ENCODE data around the gene APOC1.
A peak's percentile ranks its signal among the peaks of the same experiment; 100 is the strongest.
"Not testable (repeated sequence)": the region's sequence is repeated elsewhere in the genome, so short reads cannot be mapped to it uniquely, and the experiment has no call there.

Gene APOC1

DNA sequence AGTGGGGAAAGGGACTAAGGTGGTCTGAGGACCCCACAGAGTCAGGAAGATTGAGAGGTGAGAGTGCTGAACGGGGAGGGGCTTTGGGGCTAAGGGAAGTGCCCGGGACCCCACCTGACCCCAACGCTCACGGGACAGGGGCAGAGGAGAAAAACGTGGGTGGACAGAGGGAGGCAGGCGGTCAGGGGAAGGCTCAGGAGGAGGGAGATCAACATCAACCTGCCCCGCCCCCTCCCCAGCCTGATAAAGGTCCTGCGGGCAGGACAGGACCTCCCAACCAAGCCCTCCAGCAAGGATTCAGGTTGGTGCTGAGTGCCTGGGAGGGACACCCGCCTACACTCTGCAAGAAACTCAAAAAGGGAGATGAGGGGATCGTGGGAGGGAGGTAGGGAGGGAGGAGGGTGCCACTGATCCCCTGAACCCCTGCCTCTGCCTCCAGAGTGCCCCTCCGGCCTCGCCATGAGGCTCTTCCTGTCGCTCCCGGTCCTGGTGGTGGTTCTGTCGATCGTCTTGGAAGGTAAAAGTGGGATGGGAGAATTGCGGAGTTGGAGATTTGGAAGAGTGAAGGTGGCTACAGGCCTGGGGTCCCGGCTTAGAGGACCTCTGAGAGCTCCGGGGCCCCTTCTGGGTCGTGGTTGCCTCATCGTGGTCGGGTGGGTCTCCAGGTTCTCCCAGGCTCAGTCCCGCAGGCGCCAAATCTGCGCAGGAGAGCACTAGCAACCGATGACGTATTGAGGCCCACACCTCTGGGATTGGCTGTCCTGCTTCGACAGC, at the start of gene APOC1:
Gene APOC1 (plus strand): TSS at position 176 of the 774 bp plus-strand sequence. CDS start 284 bp downstream, at position 460.
- peak; percentile 68 for DNase-seq

DNA sequence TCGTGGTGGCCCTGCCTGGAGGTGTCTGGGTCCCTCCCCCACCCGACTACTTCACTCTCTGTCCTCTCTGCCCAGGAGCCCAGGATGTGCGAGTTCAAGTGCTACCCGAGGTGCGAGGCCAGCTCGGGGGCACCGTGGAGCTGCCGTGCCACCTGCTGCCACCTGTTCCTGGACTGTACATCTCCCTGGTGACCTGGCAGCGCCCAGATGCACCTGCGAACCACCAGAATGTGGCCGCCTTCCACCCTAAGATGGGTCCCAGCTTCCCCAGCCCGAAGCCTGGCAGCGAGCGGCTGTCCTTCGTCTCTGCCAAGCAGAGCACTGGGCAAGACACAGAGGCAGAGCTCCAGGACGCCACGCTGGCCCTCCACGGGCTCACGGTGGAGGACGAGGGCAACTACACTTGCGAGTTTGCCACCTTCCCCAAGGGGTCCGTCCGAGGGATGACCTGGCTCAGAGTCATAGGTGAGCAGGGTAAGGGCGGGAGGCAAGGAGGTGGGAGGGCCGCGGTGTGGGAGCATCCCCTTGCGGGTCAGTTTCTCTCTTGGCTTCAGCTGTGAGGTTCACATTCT, 49.1 kb upstream of the APOC1 start:
- no peak for DNase-seq

DNA sequence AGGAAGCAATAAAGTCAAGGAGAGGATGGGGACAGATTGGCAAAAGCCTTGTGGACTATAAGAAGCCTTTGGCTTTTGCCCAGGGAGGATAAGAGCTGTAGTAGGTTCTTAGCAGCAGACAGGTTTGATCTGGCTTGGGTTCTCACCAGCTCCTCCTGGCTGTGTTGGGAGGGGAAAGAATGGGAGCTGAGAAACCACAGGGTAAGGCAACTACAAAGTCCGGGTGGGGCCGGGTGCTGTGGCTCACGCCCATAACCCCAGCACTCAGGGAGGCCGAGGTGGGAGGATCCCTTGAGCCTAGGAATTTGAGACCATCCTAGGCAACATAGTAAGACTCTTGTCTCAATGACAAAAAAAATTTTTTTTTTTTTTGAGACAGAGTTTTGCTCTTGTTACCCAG, 47.7 kb upstream of the APOC1 start:
- DNase-seq = no peak

DNA sequence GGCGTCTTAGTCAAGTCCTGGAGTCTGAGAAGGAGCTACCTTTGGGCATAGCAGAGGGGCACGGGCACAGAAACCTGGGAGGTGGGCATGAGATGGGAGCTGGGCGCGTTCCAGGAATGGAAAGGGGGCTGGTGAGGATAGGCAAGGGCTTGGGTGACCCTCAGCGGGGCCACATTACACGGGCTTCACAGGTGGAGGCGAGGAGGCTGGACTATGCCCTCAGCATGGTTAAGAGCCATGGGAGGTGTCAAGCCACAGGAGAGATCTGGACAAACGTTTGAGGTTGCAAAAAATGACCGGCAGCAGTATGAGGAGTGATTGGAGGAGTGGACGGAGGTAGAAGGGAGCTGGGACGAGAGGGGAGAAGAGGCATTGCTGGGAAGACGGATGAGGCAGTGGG, 46.8 kb upstream of the APOC1 start:
- no peak for DNase-seq

DNA sequence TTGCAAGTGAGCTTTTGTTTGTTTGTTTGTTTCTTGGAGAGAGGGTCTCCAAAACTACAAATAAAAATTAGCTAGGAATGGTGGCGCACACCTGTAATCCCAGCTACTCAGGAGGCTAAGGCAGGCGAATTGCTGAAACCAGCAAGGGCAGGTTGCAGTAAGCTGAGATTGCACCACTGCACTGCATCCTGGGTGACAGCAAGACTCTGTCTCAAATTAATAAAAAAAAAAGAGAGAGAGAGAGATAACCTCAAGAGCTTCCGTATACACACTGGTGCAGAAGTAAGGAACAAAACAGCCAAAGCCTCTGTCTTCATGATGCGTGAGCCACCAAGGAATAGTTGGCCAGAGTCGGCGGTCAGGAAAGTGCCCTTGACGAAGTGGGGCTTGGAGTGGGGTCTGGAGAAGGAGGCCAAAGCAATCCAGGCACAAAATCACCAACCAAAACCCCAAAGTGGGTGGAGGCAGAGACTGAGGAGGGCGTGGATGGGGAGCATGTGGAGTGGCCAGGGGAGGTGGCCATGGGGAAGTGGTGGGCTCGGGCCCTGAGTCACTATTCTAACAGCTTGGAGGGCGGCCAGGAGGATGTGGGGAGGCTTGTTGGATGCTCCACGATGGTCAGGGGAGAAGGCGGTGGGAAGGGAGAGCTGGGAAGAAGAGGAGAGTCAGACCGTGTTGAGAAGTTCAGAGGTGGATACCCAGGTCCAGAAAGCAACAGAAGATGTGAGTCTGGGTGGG, 44.5 kb upstream of the APOC1 start:
- no peak for DNase-seq

DNA sequence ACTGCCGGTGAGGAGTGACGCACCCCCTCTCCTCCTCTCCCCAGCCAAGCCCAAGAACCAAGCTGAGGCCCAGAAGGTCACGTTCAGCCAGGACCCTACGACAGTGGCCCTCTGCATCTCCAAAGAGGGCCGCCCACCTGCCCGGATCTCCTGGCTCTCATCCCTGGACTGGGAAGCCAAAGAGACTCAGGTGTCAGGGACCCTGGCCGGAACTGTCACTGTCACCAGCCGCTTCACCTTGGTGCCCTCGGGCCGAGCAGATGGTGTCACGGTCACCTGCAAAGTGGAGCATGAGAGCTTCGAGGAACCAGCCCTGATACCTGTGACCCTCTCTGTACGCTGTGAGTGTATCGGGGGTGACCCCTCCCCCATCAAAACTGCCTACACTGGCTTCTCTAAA, 42.6 kb upstream of the APOC1 start:
- no peak for DNase-seq

DNA sequence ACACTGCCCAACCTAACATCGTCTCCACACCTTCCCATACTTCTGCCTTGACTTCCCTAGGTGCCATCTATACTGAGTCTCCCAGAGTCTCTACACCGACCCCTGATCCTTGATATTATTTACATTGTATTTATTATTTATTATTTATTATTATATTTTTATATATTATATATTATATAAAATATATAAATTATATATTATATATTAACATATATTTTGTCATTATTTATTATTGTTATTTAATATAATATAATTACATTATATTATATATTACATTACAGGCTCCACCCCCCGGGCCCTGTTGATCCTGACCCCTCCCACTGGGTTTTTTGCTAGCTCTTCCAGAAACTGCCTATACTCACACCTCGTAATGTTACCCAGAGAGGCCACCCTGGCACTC, 41.7 kb upstream of the APOC1 start:
- DNase-seq = no peak

DNA sequence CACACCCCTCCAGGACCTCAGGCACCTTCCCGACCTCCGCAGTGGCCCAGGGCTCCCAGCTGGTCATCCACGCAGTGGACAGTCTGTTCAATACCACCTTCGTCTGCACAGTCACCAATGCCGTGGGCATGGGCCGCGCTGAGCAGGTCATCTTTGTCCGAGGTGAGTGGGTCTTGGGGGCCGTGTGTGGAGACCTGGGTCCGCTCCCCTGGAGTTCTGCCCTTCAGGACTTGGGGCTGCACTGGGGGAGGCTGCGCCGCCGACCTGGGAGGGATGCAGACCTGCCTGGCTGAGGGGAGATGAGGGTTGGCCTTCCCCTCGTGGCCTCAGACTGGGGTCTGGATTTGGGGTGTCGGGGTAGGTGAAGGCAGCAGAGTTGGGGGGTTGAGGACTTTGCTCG, 40.1 kb upstream of the APOC1 start:
- DNase-seq = no peak

DNA sequence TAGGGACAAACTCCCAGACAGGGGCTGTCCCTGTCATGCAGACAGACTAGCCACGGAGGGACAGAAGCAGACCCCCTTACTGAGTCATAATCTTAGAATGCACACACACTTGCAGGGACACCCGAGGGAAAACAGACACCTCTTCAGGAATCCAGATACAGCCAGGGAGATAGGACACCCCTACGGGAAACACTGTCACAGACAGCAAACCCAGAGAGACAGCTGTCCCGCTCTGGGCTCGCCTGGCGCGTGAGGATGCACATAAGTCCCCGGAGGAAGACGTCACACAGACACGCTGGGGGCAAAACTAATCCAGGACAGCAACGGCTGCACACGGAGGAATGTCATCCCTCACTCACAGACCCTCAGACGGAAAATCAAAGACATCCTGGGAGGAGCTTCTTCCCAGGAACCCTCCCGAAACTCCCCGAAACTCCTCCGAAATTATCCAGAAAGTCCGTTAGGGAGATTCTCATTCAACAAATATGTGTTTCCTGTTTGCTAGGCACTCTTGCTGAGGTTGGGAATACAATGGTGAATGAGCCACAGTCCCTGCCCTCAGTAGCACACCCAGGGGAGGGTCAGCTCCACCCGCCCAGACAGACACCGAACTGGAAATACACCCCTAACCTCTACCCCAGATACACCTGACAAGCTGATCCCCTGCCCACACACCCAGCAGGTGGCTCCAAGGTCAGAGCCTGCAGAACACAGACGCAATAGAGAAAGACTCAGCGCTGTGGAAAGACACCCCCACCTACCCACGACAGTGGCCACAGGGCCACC, 38.5 kb upstream of the APOC1 start:
- no peak for DNase-seq

DNA sequence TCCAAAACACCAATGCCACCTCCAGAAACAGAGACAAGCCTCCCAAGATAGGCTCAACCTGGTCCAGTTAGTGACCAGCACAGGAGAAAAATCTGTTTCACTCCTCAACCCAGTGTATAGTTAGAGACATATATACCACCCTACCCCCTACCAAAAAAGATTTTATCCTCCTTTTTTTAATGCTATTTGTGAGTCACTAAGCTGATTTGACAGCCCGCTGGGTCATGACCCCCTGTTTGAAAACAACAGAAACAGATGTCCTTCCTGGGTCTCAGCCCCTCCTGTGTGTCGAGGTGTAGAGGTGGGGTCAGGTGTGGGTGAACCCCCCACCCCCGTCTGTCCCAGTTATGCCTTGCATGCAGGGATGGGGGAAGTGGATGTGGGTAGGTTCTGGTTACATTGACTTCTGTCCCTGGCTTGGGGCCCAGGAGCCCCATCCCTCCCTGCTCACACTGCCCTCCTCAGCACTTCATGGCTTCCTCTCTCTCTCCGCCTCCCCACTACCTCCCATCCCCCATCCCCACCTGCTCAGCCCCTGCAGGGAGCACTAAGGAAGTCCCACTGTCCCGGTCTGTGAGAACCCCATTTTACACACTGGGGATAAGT, 37.4 kb upstream of the APOC1 start:
- peak; percentile 41 for DNase-seq

DNA sequence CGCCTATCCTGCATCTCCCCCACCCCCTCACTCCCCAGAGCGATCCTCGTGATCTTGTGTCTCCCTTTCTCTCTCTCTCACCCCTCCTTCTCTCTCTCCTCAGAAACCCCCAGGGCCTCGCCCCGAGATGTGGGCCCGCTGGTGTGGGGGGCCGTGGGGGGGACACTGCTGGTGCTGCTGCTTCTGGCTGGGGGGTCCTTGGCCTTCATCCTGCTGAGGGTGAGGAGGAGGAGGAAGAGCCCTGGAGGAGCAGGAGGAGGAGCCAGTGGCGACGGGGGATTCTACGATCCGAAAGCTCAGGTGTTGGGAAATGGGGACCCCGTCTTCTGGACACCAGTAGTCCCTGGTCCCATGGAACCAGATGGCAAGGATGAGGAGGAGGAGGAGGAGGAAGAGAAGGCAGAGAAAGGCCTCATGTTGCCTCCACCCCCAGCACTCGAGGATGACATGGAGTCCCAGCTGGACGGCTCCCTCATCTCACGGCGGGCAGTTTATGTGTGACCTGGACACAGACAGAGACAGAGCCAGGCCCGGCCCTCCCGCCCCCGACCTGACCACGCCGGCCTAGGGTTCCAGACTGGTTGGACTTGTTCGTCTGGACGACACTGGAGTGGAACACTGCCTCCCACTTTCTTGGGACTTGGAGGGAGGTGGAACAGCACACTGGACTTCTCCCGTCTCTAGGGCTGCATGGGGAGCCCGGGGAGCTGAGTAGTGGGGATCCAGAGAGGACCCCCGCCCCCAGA, 36.1 kb upstream of the APOC1 start:
- no peak for DNase-seq

DNA sequence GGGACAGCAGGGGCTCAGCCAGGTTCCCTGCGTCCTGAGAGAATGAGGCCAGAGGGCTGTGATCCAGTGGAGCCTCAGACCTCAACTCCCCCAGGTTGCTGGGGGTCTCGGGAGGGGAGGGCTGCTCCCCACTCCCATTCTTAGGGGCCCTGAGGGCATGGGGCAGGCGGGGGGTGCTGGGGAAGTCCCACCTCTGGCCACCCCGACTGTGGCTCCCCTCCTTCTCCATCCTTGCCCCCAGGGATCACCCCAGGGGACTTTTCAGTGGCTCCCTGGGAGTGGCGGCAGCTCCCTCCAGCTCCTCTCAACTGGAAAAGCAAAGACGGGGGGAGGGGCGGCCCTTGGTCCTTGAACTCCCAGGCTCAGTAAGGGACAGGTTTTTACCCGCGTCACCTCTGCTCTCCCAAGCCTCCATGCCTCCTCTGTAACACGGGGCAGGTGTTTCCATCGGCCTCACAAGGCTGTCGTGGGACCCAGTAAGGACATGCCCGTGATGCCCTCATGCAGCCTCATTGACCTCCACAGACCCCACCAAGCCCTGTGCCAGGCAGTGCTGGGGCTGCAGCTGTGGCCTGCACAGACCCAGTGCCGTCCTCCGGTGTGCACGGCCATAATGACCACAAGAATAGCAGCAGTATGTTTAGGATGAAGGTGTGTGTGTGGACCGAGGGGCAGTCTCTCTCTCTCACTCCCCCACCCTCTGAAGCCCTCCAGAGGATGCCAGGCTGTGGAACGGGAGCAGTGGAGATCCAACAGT, 34.9 kb upstream of the APOC1 start:
- DNase-seq = no peak

DNA sequence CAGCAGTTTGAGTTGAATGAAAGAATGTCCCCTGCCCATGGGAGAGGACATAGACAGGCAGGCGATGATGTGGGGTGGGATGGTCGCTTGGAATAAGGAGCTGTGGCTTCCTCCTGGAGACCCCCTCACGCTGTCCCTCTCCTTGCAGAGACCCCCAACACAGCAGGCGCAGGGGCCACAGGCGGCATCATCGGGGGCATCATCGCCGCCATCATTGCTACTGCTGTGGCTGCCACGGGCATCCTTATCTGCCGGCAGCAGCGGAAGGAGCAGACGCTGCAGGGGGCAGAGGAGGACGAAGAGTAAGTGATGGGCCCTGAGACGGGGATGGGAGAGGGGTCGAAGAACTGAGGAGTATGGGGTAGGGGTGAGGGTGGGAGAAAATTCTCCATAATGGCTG, 32.3 kb upstream of the APOC1 start:
- no peak for DNase-seq

DNA sequence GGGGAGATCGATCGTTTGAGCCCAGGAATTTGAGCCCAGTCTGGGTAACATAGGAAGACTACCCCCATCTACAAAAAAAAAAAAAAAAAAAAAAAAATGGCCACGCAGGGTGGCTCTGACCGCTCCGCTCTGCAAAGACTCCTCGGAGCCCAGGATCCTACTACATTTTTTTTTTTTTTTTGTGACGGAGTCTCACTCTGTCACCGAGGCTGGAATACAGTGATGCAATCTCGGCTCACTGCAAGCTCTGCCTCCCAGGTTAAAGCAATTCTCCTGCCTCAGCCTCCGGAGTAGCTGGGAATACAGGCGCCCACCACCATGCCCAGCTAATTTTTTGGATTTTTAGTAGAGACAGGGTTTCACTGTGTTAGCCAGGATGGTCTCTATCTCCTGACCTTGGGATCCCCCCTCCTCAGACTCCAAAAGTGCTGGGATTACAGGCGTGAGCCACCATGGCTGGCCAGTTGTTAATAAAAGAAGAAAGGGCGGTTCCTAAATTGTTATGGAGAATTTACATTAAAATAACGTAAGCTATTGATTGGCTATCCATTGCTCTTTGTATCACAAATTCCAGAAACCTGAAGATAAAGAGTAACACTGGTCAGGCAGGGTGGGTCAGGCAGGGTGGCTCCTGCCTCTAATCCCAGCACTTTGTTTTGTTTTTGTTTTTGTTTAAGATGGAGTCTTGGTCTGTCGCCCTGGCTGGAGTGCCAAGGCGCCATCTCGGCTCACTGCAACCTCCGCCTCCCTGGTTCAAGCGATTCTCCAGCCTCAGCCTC, 31.6 kb upstream of the APOC1 start:
- DNase-seq = not testable (repeated sequence)

DNA sequence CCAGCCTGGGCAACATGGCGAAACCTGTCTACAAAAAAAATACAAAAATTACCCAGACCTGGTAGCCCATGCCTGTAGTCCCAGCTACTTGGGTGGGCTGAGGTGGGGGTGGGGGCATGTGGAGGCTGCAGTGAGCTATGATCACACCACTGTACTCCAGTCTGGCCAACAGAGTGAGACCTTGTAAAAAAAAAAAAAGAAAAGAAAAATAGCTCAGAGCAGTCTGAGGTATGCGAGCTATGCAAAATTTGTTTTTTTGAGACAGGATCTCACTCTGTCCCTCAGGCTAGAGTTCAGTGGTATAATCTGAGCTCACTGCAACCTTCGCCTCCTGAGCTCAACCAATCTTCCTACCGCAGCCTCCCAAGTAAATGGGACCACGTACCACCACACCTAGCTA, 30.5 kb upstream of the APOC1 start:
- no peak for DNase-seq

DNA sequence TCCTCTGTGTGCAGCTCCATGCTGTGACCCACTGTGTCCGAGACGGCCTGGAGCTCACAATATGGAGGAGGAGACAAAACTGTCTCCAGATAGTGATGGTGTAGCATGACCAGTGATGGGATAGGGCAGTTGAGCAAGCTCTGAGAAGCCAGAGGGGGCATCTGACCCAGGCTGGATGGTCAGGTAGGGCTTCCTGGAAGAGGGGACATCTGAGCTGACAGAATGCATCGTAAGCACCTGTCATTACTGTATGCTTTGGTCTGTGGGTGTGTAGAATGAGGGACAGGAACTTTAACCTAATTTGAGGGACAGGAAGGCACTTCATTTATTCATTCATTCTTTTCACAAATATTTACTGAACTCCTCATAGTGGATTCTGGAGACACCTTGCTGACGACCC, 29.8 kb upstream of the APOC1 start:
- no peak for DNase-seq

DNA sequence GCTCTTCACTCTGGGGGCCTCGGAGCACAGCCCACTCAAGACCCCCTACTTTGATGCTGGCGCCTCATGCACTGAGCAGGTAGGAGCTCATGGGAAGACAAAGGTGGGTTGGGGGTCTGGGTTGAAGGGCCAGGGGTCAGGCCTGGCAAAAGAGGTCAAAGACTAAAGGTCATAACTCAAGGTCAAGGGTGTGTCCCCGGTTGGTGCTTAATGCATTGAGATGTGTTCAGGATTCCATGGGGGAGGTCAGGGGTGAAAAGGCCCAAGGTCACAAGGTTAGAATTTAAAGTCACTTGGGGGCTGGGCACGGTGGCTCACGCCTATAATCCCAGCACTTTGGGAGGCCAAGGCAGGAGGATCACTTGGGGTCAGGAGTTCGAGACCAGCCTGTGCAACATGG, 28.3 kb upstream of the APOC1 start:
- no peak for DNase-seq

DNA sequence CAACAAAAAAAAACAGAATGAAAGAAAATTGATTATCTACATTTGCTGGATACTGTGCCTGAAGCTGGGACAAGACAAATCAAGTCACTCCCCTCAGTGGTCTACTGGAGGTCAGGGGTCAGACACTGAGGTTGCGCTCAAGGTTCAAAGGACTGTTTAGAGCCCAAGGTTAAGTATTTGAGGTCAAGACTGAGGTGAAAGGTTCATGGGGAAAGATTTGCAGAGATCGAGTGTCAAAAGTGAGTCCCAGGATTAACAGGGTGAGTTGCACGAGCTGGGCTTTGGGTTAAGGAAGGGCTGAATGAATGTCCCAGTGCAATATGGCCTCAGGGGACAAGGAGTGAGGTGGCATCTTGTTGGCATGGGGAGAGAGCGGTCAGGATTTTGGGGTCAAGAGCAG, 26.8 kb upstream of the APOC1 start:
- no peak for DNase-seq

DNA sequence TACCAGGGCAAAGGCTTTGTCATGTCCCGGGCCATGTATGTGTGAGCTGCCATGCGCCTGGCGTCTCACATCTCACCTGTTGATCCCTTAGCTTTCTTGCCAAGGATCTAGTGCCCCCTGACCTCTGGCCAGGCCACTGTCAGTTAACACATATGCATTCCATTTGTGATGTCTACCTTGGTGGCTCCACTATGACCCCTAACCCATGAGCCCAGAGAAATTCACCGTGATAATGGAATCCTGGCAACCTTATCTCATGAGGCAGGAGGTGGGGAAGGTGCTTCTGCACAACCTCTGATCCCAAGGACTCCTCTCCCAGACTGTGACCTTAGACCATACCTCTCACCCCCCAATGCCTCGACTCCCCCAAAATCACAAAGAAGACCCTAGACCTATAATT, 26.1 kb upstream of the APOC1 start:
- not testable (repeated sequence) for DNase-seq

DNA sequence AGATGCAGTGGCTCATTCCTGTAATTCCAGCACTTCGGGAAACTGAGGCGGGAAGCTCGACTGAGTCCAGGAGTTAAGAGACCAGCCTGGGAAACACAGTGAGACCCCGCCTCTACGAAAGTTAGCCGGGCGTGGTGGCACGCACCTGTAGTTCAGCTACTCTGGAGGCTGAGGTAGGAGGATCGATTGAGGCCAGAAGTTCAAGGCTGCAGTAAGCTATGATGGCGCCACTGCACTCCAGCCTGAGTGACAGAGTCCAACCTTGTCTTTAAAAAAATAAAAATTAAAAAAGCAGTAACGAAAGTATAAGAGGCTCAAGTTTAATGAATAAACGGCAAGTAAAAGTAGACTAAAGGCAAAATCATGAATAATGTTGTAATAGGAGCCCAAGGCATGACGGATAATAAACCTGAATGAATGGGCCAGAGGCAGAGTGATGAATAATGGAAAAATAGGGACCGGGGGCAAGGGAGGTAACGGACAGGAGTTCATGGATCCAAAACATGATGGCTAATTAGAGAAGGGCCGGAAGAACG, 24.5 kb upstream of the APOC1 start:
- no peak for DNase-seq

Measured in NCI-H510A (cell line).